HEK293 (cell line): Measurements from ENCODE around the gene RBMS1.
A peak's percentile ranks its signal among the peaks of the same experiment; 100 is the strongest.

Experiments
- CTCF ChIA-PET: fragments of 350-600 bp; formaldehyde crosslinking; extraction: SDS; loops from one replicate; lab custom pipeline; 2021; ENCODE audit warnings: antibody characterized with exemption; lab: Yijun Ruan, JAX
- POLR2A ChIA-PET: fragments of 300-600 bp; formaldehyde crosslinking; extraction: SDS; loops from one replicate; lab custom pipeline; 2020; ENCODE audit warnings: antibody characterized with exemption, inconsistent platforms; lab: Yijun Ruan, JAX
- H3K27ac ChIP-seq: fragments of 200-500 bp; sonication (Bioruptor generic); 2 replicates; pipeline ENCODE4 v1.5.1; 2014; ENCODE audit warnings: low read depth, low read length, control low read depth, inconsistent platforms; ENCODE audit errors: extremely low read depth
- H3K36me3 ChIP-seq, 2 experiments: fragments of 200-500 bp in 1 of 2; sonication (Bioruptor generic) in 1 of 2; 1 replicate in 1 of 2; 2 replicates in 1 of 2; pipeline ENCODE4 v1.5.1; 2014 to 2017; ENCODE audit warnings: inconsistent platforms in 2 of 2, low read length in 2 of 2; ENCODE audit not compliant: control insufficient read depth in 2 of 2, insufficient read depth in 1 of 2
- H3K4me1 ChIP-seq: fragments of 200-500 bp; sonication (Bioruptor generic); 2 replicates; pipeline ENCODE4 v1.5.1; 2014; ENCODE audit warnings: mild to moderate bottlenecking, low read length, inconsistent platforms; ENCODE audit not compliant: control insufficient read depth, insufficient read depth
- H3K4me3 ChIP-seq: 2 replicates; pipeline ENCODE4 v1.5.1; 2011; ENCODE audit warnings: low read depth, mild to moderate bottlenecking, control low read depth, low read length, moderate library complexity
- H3K9me3 ChIP-seq: fragments of 200-500 bp; sonication (Bioruptor generic); 2 replicates; pipeline ENCODE4 v1.5.1; 2014; ENCODE audit warnings: low read depth, low read length, inconsistent platforms; ENCODE audit not compliant: control insufficient read depth, insufficient read depth
- BCL6B ChIP-seq: fragments of 450-650 bp; formaldehyde crosslinking; IDR thresholded peaks from 2 replicates; pipeline ENCODE4 v1.5.1; 2017; ENCODE audit warnings: missing biosample characterization, missing genetic modification characterization
- GLIS1 ChIP-seq: fragments of 450-650 bp; formaldehyde crosslinking; IDR thresholded peaks from 2 replicates; pipeline ENCODE4 v1.5.1; 2016; ENCODE audit warnings: missing biosample characterization, missing genetic modification characterization
- GLIS2 ChIP-seq: fragments of 450-650 bp; formaldehyde crosslinking; IDR thresholded peaks from 2 replicates; pipeline ENCODE4 v1.5.1; 2016; ENCODE audit warnings: missing biosample characterization, missing genetic modification characterization
- IKZF3 ChIP-seq: fragments of 450-650 bp; IDR thresholded peaks from 2 replicates; pipeline ENCODE4 v1.5.0; 2018; ENCODE audit warnings: missing biosample characterization, mild to moderate bottlenecking, missing genetic modification characterization, moderate library complexity
- PRDM10 ChIP-seq: fragments of 450-650 bp; formaldehyde crosslinking; IDR thresholded peaks from 2 replicates; pipeline ENCODE4 v1.5.1; 2016; ENCODE audit warnings: missing biosample characterization, missing genetic modification characterization
- SALL2 ChIP-seq: fragments of 450-650 bp; formaldehyde crosslinking; IDR thresholded peaks from 2 replicates; pipeline ENCODE4 v1.5.0; 2017; ENCODE audit warnings: missing biosample characterization, mild to moderate bottlenecking, missing genetic modification characterization, borderline replicate concordance
- SP7 ChIP-seq: fragments of 450-650 bp; formaldehyde crosslinking; IDR thresholded peaks from 2 replicates; pipeline ENCODE4 v1.5.1; 2016; ENCODE audit warnings: missing biosample characterization, missing genetic modification characterization
- WT1 ChIP-seq: fragments of 450-650 bp; formaldehyde crosslinking; IDR thresholded peaks from 2 replicates; pipeline ENCODE4 v1.5.1; 2016; ENCODE audit warnings: missing biosample characterization, missing genetic modification characterization
- ZBTB48 ChIP-seq: fragments of 450-650 bp; formaldehyde crosslinking; IDR thresholded peaks from 2 replicates; pipeline ENCODE4 v1.5.1; 2016; ENCODE audit warnings: missing biosample characterization, missing genetic modification characterization
- ZBTB8A ChIP-seq: fragments of 450-650 bp; formaldehyde crosslinking; IDR thresholded peaks from 2 replicates; pipeline ENCODE4 v1.5.1; 2016; ENCODE audit warnings: missing biosample characterization, missing genetic modification characterization
- ZIC2 ChIP-seq: fragments of 450-650 bp; formaldehyde crosslinking; IDR thresholded peaks from 2 replicates; pipeline ENCODE4 v1.5.1; 2016; ENCODE audit warnings: missing biosample characterization, missing genetic modification characterization
- ZNF132 ChIP-seq: fragments of 450-650 bp; formaldehyde crosslinking; IDR thresholded peaks from 2 replicates; pipeline ENCODE4 v1.5.1; 2017; ENCODE audit warnings: missing biosample characterization, missing genetic modification characterization, borderline replicate concordance
- ZNF133 ChIP-seq: fragments of 450-650 bp; formaldehyde crosslinking; IDR thresholded peaks from 2 replicates; pipeline ENCODE4 v1.5.1; 2016; ENCODE audit warnings: missing biosample characterization, missing genetic modification characterization
- ZNF157 ChIP-seq: fragments of 450-650 bp; formaldehyde crosslinking; IDR thresholded peaks from 2 replicates; pipeline ENCODE4 v1.5.1; 2016; ENCODE audit warnings: missing biosample characterization, missing genetic modification characterization
- ZNF274 ChIP-seq, 2 experiments: fragments of 200-500 bp in 1 of 2; fragments of 450-650 bp in 1 of 2; sonication (Bioruptor generic) in 1 of 2; formaldehyde crosslinking in 1 of 2; IDR thresholded peaks; 2 replicates each; pipeline versions ENCODE4 v1.5.1 to v1.6.1; 2014 to 2016; ENCODE audit warnings: borderline replicate concordance in 1 of 2, inconsistent platforms in 1 of 2, low read length in 1 of 2, missing biosample characterization in 1 of 2, missing genetic modification characterization in 1 of 2
- ZNF354C ChIP-seq: fragments of 450-650 bp; formaldehyde crosslinking; IDR thresholded peaks from 2 replicates; pipeline ENCODE4 v1.5.1; 2016; ENCODE audit warnings: missing biosample characterization, missing genetic modification characterization, low read depth, borderline replicate concordance
- ZNF366 ChIP-seq: fragments of 450-650 bp; formaldehyde crosslinking; conservative IDR thresholded peaks from 2 replicates; pipeline ENCODE4 v1.5.1; 2016; ENCODE audit warnings: missing biosample characterization, missing genetic modification characterization
- ZNF433 ChIP-seq: fragments of 450-650 bp; formaldehyde crosslinking; IDR thresholded peaks from 2 replicates; pipeline ENCODE4 v1.5.1; 2016; ENCODE audit warnings: missing biosample characterization, missing genetic modification characterization, low read depth
- ZNF529 ChIP-seq: fragments of 450-650 bp; formaldehyde crosslinking; IDR thresholded peaks from 2 replicates; pipeline ENCODE4 v1.5.1; 2017; ENCODE audit warnings: missing genetic modification characterization, missing biosample characterization; ENCODE audit not compliant: insufficient replicate concordance
- ZNF555 ChIP-seq: fragments of 450-650 bp; formaldehyde crosslinking; conservative IDR thresholded peaks from 2 replicates; pipeline ENCODE4 v1.5.1; 2017; ENCODE audit warnings: missing biosample characterization, mild to moderate bottlenecking, missing genetic modification characterization, inconsistent platforms
- ZNF560 ChIP-seq: fragments of 450-650 bp; formaldehyde crosslinking; IDR thresholded peaks from 2 replicates; pipeline ENCODE4 v1.5.1; 2017; ENCODE audit warnings: missing biosample characterization, missing genetic modification characterization, borderline replicate concordance
- ZNF624 ChIP-seq: fragments of 450-650 bp; formaldehyde crosslinking; IDR thresholded peaks from 2 replicates; pipeline ENCODE4 v1.5.1; 2017; ENCODE audit warnings: missing biosample characterization, missing genetic modification characterization
- ZNF843 ChIP-seq: fragments of 450-650 bp; formaldehyde crosslinking; IDR thresholded peaks from 2 replicates; pipeline ENCODE4 v1.5.1; 2016; ENCODE audit warnings: missing biosample characterization, missing genetic modification characterization
- TF ChIP-seq, protein P1 (sequence below): fragments of 450-650 bp; formaldehyde crosslinking; IDR thresholded peaks from 2 replicates; pipeline ENCODE4 v1.5.1; 2016; ENCODE audit warnings: missing biosample characterization, missing genetic modification characterization
- TF ChIP-seq, protein P2 (sequence below): fragments of 450-650 bp; formaldehyde crosslinking; IDR thresholded peaks from 2 replicates; pipeline ENCODE4 v1.5.1; 2016; ENCODE audit warnings: missing biosample characterization, missing genetic modification characterization
- TF ChIP-seq, protein P3 (sequence below): fragments of 450-650 bp; formaldehyde crosslinking; IDR thresholded peaks from 2 replicates; pipeline ENCODE4 v1.5.1; 2016; ENCODE audit warnings: missing biosample characterization, missing genetic modification characterization

The RBMS1 gene

DNA sequence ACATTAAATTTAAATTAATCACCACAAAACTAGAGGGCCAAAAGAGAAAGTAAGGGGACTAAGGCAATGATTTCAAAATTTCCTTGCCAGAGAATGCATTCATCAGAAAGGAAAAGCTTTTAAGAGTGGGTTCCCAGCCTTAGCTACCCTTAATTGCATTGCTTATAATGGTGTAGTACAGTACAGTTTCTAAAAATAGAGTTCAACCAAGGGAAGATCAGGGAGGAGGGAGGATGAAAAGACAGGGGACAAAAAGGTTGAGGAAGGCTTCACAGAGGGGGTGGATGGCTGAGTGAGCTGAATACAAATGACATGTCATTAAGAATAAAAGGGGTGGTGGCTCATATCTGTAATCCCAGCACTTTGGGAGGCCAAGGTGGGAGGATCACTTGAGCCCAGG, 119.9 kb downstream of the RBMS1 start (continued):
- TF ChIP-seq PRDM10 (0 out of 2 replicates have a peak, but pooled peaks have one; percentile 31), WT1 (tag by site-specific recombination) (peak; percentile 25; the same call in 1 of the 2 replicates), GLIS1 (tag by site-specific recombination) (peak; percentile 82), SP7 (tag by site-specific recombination) (0 out of 2 replicates have a peak, but pooled peaks have one; percentile 27), ZNF157 (tag by site-specific recombination) (no peak)
- TF ChIP-seq, all 188 proteins: peak for 4

- TF ChIP-seq ZNF433, result no peak
- no peak for TF ChIP-seq GLIS2
- TF ChIP-seq ZNF274 (IDR thresholded peaks at IDR 0.05; ENCODE audit: low read length), result no peak
- TF ChIP-seq ZNF274 (tag by site-specific recombination; IDR thresholded peaks at IDR 0.05; ENCODE audit: borderline replicate concordance), result no peak
- TF ChIP-seq ZNF560 (tag by site-specific recombination), result no peak
- TF ChIP-seq, protein P1, sequence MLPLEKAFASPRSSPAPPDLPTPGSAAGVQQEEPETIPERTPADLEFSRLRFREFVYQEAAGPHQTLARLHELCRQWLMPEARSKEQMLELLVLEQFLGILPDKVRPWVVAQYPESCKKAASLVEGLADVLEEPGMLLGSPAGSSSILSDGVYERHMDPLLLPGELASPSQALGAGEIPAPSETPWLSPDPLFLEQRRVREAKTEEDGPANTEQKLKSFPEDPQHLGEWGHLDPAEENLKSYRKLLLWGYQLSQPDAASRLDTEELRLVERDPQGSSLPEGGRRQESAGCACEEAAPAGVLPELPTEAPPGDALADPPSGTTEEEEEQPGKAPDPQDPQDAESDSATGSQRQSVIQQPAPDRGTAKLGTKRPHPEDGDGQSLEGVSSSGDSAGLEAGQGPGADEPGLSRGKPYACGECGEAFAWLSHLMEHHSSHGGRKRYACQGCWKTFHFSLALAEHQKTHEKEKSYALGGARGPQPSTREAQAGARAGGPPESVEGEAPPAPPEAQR (tag by site-specific recombination), result no peak
- TF ChIP-seq IKZF3, result no peak
- no peak for TF ChIP-seq ZIC2
- no peak for TF ChIP-seq ZNF132 (tag by site-specific recombination)
- TF ChIP-seq, protein P2, sequence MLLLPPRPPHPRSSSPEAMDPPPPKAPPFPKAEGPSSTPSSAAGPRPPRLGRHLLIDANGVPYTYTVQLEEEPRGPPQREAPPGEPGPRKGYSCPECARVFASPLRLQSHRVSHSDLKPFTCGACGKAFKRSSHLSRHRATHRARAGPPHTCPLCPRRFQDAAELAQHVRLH (tag by site-specific recombination), result no peak
These were observed 120.3 kb downstream of the RBMS1 start for GRCh38 chr2:160373263-160373662.

GRCh38 chr2:160372585-160372984, 121.0 kb downstream of the RBMS1 start:
- H3K36me3 ChIP-seq, result no peaks in the 10 kb centered on the region
- ChIA-PET CTCF (interaction anchor here (0.6 kb wide), 1 partner anchor 263 kb away, joined by 3 read pairs; no protein-coding TSS in a partner anchor), POLR2A (no interaction called here)
- no peak overlapping the region for H3K27ac ChIP-seq
- H3K4me3 ChIP-seq, result no peak overlapping the region
- H3K9me3 ChIP-seq, result no peaks in the 10 kb centered on the region
- H3K4me1 ChIP-seq, result peaks cover 39% of the 10 kb centered on the region
- TF ChIP-seq ZBTB8A (tag by site-specific recombination) (no peak), ZNF133 (tag by site-specific recombination) (no peak), ZNF555 (no peak), ZNF843 (tag by site-specific recombination) (no peak), BCL6B (no peak), ZNF366 (tag by site-specific recombination) (no peak), ZNF529 (no peak), ZNF624 (tag by site-specific recombination) (no peak), IKZF3 (no peak), ZBTB48 (no peak), ZNF354C (no peak), SALL2 (tag by site-specific recombination) (no peak)
- TF ChIP-seq, protein P3, sequence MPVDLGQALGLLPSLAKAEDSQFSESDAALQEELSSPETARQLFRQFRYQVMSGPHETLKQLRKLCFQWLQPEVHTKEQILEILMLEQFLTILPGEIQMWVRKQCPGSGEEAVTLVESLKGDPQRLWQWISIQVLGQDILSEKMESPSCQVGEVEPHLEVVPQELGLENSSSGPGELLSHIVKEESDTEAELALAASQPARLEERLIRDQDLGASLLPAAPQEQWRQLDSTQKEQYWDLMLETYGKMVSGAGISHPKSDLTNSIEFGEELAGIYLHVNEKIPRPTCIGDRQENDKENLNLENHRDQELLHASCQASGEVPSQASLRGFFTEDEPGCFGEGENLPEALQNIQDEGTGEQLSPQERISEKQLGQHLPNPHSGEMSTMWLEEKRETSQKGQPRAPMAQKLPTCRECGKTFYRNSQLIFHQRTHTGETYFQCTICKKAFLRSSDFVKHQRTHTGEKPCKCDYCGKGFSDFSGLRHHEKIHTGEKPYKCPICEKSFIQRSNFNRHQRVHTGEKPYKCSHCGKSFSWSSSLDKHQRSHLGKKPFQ (tag by site-specific recombination), result no peak

More at GRCh38 chr2:160373263-160373662, 120.3 kb downstream of the RBMS1 start:
- no peaks in the 10 kb centered on the region for H3K36me3 ChIP-seq
- H3K4me1 ChIP-seq, result peaks cover 36% of the 10 kb centered on the region
- H3K4me3 ChIP-seq, result no peak overlapping the region
- H3K9me3 ChIP-seq, result no peaks in the 10 kb centered on the region
- H3K27ac ChIP-seq, result no peak overlapping the region
- POLR2A ChIA-PET, result no interaction called here
- CTCF ChIA-PET, result interaction anchor here (0.5 to 0.6 kb wide), 2 partner anchors 49 to 264 kb away, joined by 3 read pairs; no protein-coding TSS in a partner anchor
